B cell (primary cell): ENCODE data around the gene CRMP1. TPM values are rescaled to one million over a fixed set of nuclear protein-coding genes. Genes with fewer than 3 reads are reported as not detected.

Source experiments
- ATAC-seq: fragments of 200-7000 bp; cut with Tn5 transposase; one replicate; pipeline ENCODE4 v1.10.0; 2021; ENCODE audit warnings: low read depth, mild to moderate bottlenecking, moderate number of reproducible peaks, moderate library complexity
- CTCF ChIA-PET: fragments of 350-600 bp; sonication (Branson Sonifier 250); formaldehyde crosslinking; loops from one replicate; lab custom pipeline; 2021; ENCODE audit warnings: antibody characterized with exemption, inconsistent platforms; lab: Charles Lee
- POLR2A ChIA-PET: fragments of 350-600 bp; sonication (Branson Sonifier 250); formaldehyde crosslinking; loops from one replicate; lab custom pipeline; 2021; ENCODE audit warnings: antibody characterized with exemption; lab: Charles Lee
- DNase-seq: peaks from one replicate; pipeline ENCODE4 v3.0.0; 2013
- H2AFZ ChIP-seq: 2 replicates; pipeline ENCODE4 v1.6.1; 2012; ENCODE audit warnings: mild to moderate bottlenecking, low read depth, low read length; ENCODE audit not compliant: insufficient read depth, poor library complexity, severe bottlenecking
- H3K27ac ChIP-seq, 2 donors: 1 replicate in 1 of 2; 2 replicates in 1 of 2; pipeline ENCODE4 v1.5.1; 2012 to 2013; ENCODE audit warnings: low read length in 2 of 2, mild to moderate bottlenecking in 2 of 2, moderate library complexity in 1 of 2
- H3K27me3 ChIP-seq, 4 experiments: fragments of 200-600 bp in 1 of 4; sonication (generic) in 1 of 4; replicated peaks in 1 of 4; 1 replicate in 2 of 4; 2 replicates in 2 of 4; pipeline versions ENCODE4 v1.6.1 to v1.7.0; 2013 to 2016; ENCODE audit warnings: low read length in 3 of 4, mild to moderate bottlenecking in 2 of 4, mixed read lengths in 1 of 4, moderate library complexity in 1 of 4; ENCODE audit not compliant: insufficient read depth in 4 of 4, control insufficient read depth in 3 of 4; ENCODE audit errors: control extremely low read depth in 1 of 4
- H3K36me3 ChIP-seq, 2 experiments: replicated peaks in 1 of 2; 1 replicate in 1 of 2; 2 replicates in 1 of 2; pipeline versions ENCODE4 v1.6.1 to v1.7.1; 2013; ENCODE audit warnings: low read length in 1 of 2; ENCODE audit not compliant: insufficient read depth in 2 of 2, control insufficient read depth in 1 of 2; ENCODE audit errors: control extremely low read depth in 1 of 2, extremely low read depth in 1 of 2
- H3K4me1 ChIP-seq, 2 donors: fragments of 200-600 bp in 1 of 2; sonication (generic) in 1 of 2; 1 replicate in 1 of 2; 2 replicates in 1 of 2; pipeline versions ENCODE4 v1.5.1 to v1.6.1; 2013 to 2017; ENCODE audit warnings: low read length in 2 of 2; ENCODE audit not compliant: control insufficient read depth in 2 of 2, insufficient read depth in 2 of 2
- H3K4me2 ChIP-seq: replicated peaks from 2 replicates; pipeline ENCODE3; 2012; ENCODE audit warnings: mild to moderate bottlenecking, low read depth, low read length; ENCODE audit not compliant: poor library complexity, severe bottlenecking
- H3K4me3 ChIP-seq, 5 experiments: fragments of 200-600 bp in 1 of 5; sonication (generic) in 1 of 5; 1 replicate in 3 of 5; 2 replicates in 2 of 5; pipeline versions ENCODE4 v1.5.1 to v1.7.0; 2011 to 2016; ENCODE audit warnings: low read length in 4 of 5, mild to moderate bottlenecking in 4 of 5, low read depth in 2 of 5, control low read depth in 1 of 5, moderate library complexity in 1 of 5; ENCODE audit not compliant: insufficient read depth in 1 of 5; ENCODE audit errors: control extremely low read depth in 1 of 5, extremely low read depth in 1 of 5
- H3K79me2 ChIP-seq: fragments of 200-600 bp; sonication (generic); one replicate; pipeline ENCODE4 v1.6.0; 2016; ENCODE audit warnings: low read length; ENCODE audit not compliant: control insufficient read depth, insufficient read depth
- H3K9ac ChIP-seq: fragments of 200-600 bp; sonication (generic); 2 replicates; pipeline ENCODE4 v1.6.1; 2017; ENCODE audit warnings: mild to moderate bottlenecking, low read length, moderate library complexity
- H3K9me3 ChIP-seq, 3 donors: one replicate each; pipeline versions ENCODE4 v1.6.1 to v1.7.1; 2013; ENCODE audit warnings: low read length in 2 of 3; ENCODE audit not compliant: control insufficient read depth in 2 of 3, insufficient read depth in 1 of 3; ENCODE audit errors: control extremely low read depth in 1 of 3
- H4K20me1 ChIP-seq: 2 replicates; pipeline ENCODE4 v1.6.0; 2012; ENCODE audit warnings: mild to moderate bottlenecking, low read length; ENCODE audit not compliant: insufficient read depth, control insufficient read depth, poor library complexity, severe bottlenecking
- H3K27ac Mint-ChIP-seq: one replicate; pipeline ENCODE4 v1.8.0; 2021; ENCODE audit warnings: mixed read lengths
- H3K27me3 Mint-ChIP-seq: one replicate; pipeline ENCODE4 v1.8.0; 2021; ENCODE audit warnings: mixed read lengths
- H3K4me1 Mint-ChIP-seq: one replicate; pipeline ENCODE4 v1.8.0; 2021; ENCODE audit warnings: mixed read lengths
- H3K4me3 Mint-ChIP-seq: one replicate; pipeline ENCODE4 v1.8.0; 2021; ENCODE audit warnings: mixed read lengths
- H3K9me3 Mint-ChIP-seq: one replicate; pipeline ENCODE4 v1.8.0; 2022; ENCODE audit warnings: mixed read lengths; ENCODE audit not compliant: insufficient read depth
- EZH2 ChIP-seq: IDR thresholded peaks from 2 replicates; pipeline ENCODE4 v1.6.1; 2012; ENCODE audit warnings: borderline replicate concordance, low read depth, mild to moderate bottlenecking, moderate library complexity, low read length; ENCODE audit not compliant: insufficient read depth, poor library complexity, severe bottlenecking
- WGBS: methylation state at CpG from one replicate; pipeline ENCODE4 v1.1.5; 2013; ENCODE audit warnings: missing lambda C conversion rate; ENCODE audit not compliant: insufficient coverage; 5-methylcytosine and 5-hydroxymethylcytosine counted together
- intact Hi-C: fragments of 100-400 bp; cut with micrococcal nuclease; formaldehyde crosslinking; loops from one replicate; pipeline ENCODE4 v1.10.0; 2022
- polyA plus RNA-seq: library from polyadenylated mRNA; depleted of rRNA; stranded (reverse); fragments of >200 nt; gene quantifications from 2 replicates; pipeline ENCODE4 v1.2.3, GENCODE V29; 2012
- total RNA-seq, 2 donors: library from RNA; stranded (reverse); fragments of 120-200 nt in 1 of 2; gene quantifications; 1 replicate in 1 of 2; 2 replicates in 1 of 2; pipeline versions ENCODE4 v1.2.3 to v1.2.4, GENCODE V29; 2013 to 2022
- TF ChIP-seq, protein P1 (sequence below): fragments of 200-600 bp; IDR thresholded peaks from one replicate; pipeline ENCODE4 v1.8.0; 2022; ENCODE audit warnings: antibody characterized with exemption, mild to moderate bottlenecking

CRMP1 gene
- total and polyA plus RNA-seq, 2 donors (not counting 1 experiment from before 2014, with no cell fraction given) = 0.13 TPM; not detected in 1

DNA sequence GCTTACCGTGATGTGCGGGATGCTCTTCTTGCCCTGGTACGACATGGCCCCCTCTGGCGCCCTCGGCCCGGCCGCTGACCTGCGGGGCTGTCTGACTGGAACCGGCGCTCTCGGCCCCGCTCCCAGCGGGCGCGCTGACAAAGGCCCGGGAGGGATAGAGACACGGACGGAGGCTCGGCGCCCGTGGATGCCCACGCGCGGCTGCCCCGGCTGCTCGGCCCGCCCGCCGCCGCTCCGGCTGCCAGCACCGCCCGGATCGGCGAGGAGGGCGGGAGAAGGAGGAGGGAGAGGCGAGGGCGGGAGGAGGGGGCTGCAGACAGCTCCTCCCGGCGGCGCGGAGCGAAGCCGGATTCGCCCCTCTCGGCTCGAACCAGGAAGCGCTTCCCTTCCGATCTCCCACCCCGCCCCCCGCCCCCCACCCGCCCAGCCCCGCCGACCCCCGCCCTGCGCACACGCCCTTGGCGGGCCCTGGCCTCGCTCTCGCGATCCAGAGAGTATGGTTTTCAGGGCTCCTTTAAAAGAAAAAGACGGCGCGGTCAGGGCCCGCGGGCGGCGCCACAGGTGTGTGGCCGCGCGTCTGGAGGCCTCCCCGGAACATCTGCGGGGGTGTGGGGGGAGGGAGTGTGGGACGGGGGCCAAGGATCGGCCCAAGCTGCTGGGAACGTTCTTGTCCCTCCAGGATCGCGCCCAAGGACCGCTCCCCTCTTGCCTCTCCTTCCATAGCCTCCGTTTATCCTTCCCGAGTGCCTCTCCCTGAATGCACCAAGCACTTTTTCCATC lies 4.5 kb downstream of the CRMP1 start:
- ChIA-PET CTCF (no interaction called here), POLR2A (no interaction called here)
- H3K4me1 ChIP-seq = peaks cover 45 to 48% of the 10 kb centered on the region in 2 donors
- H4K20me1 ChIP-seq = no peaks in the 10 kb centered on the region
- peaks cover 0 to 61% (median 33%) of the 10 kb centered on the region in 4 experiments for H3K27me3 ChIP-seq
- Mint-ChIP-seq H3K4me1 (peaks cover 42% of the 10 kb centered on the region), H3K4me3 (peak overlapping the region; percentile 32), H3K27ac (no peak overlapping the region), H3K9me3 (no peaks in the 10 kb centered on the region), H3K27me3 (peaks cover 43% of the 10 kb centered on the region)
- 3% methylated on average over 57 of the region's 81 CpGs for WGBS
- TF ChIP-seq, protein P1, sequence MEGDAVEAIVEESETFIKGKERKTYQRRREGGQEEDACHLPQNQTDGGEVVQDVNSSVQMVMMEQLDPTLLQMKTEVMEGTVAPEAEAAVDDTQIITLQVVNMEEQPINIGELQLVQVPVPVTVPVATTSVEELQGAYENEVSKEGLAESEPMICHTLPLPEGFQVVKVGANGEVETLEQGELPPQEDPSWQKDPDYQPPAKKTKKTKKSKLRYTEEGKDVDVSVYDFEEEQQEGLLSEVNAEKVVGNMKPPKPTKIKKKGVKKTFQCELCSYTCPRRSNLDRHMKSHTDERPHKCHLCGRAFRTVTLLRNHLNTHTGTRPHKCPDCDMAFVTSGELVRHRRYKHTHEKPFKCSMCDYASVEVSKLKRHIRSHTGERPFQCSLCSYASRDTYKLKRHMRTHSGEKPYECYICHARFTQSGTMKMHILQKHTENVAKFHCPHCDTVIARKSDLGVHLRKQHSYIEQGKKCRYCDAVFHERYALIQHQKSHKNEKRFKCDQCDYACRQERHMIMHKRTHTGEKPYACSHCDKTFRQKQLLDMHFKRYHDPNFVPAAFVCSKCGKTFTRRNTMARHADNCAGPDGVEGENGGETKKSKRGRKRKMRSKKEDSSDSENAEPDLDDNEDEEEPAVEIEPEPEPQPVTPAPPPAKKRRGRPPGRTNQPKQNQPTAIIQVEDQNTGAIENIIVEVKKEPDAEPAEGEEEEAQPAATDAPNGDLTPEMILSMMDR = no peak
- TF ChIP-seq EZH2 = no peak
- no peaks in the 10 kb centered on the region for H3K79me2 ChIP-seq
- H3K9ac ChIP-seq = no peak overlapping the region
- no peak for ATAC-seq
- intact Hi-C loops = no loop called here
- peak overlapping the region; percentile 55 for H3K4me2 ChIP-seq
- H3K4me3 ChIP-seq = no peak overlapping the region
- no peak overlapping the region for H2AFZ ChIP-seq
- DNase-seq = no peak
- H3K27ac ChIP-seq = no peak overlapping the region
- no peaks in the 10 kb centered on the region for H3K36me3 ChIP-seq
- peaks cover 0 to 51% (median 0%) of the 10 kb centered on the region in 3 donors for H3K9me3 ChIP-seq
